ENCODE measurements around the gene GMCL2.
"Not testable (repeated sequence)": the region's sequence is repeated elsewhere in the genome, so short reads cannot be mapped to it uniquely, and the experiment has no call there.

The GMCL2 gene

GRCh38 chr5:178204935-178205748 is 18.0 kb upstream of the GMCL2 start:
- DNase-seq (ENCODE audit: low spot score) = peak; percentile 95

GRCh38 chr5:178204182-178204934 is 17.2 kb upstream of the GMCL2 start, which contains the start of gene HNRNPAB:
HNRNPAB (plus strand) TSS chr5:178204533; CDS start chr5:178204838, 305 bp downstream.
- DNase-seq (ENCODE audit: low spot score) = peak; percentile 99

DNA sequence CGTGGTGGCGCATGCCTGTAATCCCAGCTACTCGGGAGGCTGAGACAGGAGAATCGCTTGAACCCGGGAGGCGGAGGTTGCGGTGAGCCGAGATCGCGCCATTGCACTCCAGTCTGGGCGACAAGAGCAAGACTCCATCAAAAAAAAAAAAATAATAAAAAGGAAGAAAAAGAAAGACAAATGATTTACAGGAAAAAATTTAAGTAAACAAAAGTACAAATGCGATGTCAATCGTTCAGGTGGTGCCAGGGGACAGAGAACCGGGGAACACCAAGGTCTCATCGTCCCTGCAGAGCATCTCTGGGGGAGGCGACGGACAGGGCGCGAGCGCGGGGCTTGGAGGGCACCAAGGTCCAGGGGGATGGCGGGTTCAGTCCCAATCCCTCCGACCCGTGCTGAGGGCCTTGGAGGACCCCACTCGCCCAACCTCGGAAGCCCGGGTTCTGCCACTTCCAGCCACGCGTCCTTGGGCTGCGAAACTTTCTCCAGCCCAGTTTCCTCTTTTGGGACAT is 16.6 kb upstream of the GMCL2 start:
- DNase-seq (ENCODE audit: low spot score) = peak; percentile 32

- DNase-seq (ENCODE audit: low spot score) = no peak
Measured at GRCh38 chr5:178202541-178202940, 15.4 kb upstream of the GMCL2 start.

GRCh38 chr5:178201927-178202235 is 14.7 kb upstream of the GMCL2 start:
- DNase-seq (ENCODE audit: low spot score) = no peak

GRCh38 chr5:178201221-178201926 is 14.2 kb upstream of the GMCL2 start:
- DNase-seq (ENCODE audit: low spot score) = no peak

- DNase-seq (ENCODE audit: low spot score) = no peak
Measured at GRCh38 chr5:178199581-178200434, 12.6 kb upstream of the GMCL2 start.

GRCh38 chr5:178198706-178199105 is 11.5 kb upstream of the GMCL2 start:
- no peak for DNase-seq (ENCODE audit: low spot score)

DNA sequence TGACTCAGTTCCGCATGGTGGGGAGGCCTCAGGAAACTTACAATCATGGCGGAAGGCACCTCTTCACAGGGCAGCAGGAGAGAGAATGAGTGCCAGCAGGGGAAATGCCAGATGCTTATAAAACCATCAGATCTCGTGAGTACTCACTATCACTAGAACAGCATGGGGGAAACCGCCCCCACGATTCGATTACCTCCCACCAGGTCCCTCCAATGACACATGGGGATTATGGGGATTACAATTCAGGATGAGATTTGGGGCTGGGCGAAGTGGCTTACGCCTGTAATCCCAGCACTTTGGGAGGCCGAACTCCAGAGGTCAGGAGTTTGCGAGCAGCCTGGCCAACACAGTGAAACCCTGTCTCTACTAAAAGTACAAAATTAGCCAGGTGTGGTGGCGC is 11.0 kb upstream of the GMCL2 start:
- DNase-seq (ENCODE audit: low spot score) = not testable (repeated sequence)

DNA sequence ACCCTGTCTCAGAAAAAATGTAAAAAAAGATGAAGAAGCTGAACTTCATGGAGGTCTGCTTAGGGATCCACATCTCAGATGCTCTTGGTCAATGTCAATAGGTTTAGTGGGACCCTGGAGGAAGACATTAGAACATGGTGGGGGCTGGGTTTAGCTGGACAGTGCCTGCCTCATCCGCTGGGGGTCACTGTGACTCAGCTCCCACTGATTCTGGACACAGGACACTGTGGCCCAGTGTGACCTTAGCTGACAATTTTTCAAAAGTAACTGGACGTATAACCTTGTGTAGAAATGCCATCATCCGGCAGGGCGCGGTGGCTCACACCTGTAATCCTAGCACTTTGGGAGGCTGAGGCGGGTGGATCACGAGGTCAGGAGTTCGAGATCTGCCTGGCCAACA is 9.8 kb upstream of the GMCL2 start:
- DNase-seq (ENCODE audit: low spot score) = no peak

DNA sequence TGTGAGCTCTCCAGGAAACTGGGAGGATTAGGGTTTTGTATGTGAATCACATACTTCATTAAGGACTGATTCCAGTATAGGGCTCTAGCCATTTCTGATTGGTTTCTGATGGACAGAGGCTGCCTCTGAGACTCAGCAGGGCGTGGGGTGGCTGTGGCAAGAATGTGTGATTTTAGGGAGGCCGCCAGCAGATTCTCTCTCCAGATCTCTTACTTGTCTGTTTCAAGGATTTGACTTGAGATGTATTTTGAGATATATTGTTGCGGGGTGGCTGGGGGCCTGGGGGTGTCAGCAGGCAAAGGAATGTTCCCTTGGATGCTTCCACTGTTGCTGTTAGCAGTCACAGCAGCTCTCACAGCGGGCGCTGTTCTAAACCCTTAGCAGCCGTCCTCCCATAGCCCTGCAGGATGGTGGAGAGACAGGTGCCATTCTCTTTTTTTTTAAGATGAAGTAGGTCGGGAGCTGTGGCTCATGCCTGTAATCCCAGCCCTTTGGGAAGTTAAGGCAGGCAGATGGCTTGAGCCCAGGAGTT is 9.2 kb upstream of the GMCL2 start:
- no peak for DNase-seq (ENCODE audit: low spot score)

- no peak for DNase-seq (ENCODE audit: low spot score)
Measured at GRCh38 chr5:178194026-178194425, 6.9 kb upstream of the GMCL2 start.

DNA sequence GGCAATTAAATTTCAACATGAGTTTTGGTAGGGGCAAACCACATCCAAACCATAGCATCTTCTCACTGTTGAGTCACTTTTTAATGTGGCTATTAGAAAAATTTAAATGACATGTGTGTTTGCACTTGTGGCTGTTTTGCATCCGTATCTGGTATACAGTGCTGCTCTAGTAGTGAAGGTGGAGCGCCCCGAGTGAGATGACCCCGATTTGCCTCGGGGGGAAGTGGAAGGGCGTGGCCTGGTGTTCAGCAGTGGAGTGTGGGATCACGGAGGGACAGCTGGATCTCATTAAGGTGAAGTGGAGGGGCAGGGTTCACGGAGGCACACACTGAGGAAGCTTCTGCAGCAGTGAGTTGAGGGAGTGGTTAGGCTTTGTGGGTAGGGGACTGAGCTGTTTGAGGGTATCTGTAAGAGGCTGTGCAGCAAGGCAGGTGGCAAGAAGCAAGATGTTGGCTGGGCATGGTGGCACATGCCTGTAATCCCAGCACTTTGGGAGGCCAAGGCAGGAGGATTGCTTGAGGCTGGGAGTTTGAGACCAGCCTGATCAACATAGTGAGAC is 6.2 kb upstream of the GMCL2 start:
- no peak for DNase-seq (ENCODE audit: low spot score)

DNA sequence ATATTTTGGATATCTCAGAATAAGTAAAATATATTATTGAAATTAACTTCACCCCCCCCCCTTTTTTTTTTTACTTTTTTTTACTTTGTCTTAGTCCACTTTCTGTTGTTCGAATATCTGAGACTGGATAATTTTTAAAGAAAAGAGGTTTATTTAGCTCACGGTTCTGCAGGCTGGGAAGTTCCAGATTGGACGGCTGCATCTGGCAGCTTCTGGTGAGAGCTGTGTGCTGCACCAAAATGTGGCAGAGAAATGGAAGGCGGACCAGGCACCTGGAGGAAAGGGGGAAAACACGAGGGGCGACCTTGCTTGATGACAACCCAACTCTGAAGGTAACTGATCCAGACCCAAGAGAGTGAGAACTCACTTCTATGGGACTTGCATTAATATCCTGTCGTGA is 5.6 kb upstream of the GMCL2 start:
- DNase-seq (ENCODE audit: low spot score) = no peak

GRCh38 chr5:178192244-178192643 is 5.1 kb upstream of the GMCL2 start:
- DNase-seq (ENCODE audit: low spot score) = no peak

DNA sequence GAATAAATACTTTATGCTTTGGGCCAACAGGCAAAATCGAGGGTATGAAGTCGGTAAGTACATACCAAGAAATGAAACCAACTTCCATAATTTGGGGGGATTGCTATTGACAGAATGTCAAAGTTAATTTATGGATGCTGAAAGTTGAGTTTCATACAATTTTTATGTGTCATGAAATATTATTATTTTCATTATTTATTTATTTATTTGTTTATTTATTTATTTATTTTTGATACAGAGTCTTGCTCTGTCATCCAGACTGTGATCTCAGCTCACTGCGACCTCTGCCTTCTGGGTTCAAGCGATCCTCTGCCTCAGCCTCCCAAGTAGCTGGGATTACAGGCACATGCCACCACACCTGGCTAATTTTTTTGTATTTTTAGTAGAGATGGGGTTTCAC is 4.5 kb upstream of the GMCL2 start:
- DNase-seq (ENCODE audit: low spot score) = no peak

- no peak for DNase-seq (ENCODE audit: low spot score)
Measured at GRCh38 chr5:178189433-178189832, 2.3 kb upstream of the GMCL2 start.

- DNase-seq (ENCODE audit: low spot score) = no peak
Measured at GRCh38 chr5:178186427-178186826, 744 bp downstream of the GMCL2 start.

DNA sequence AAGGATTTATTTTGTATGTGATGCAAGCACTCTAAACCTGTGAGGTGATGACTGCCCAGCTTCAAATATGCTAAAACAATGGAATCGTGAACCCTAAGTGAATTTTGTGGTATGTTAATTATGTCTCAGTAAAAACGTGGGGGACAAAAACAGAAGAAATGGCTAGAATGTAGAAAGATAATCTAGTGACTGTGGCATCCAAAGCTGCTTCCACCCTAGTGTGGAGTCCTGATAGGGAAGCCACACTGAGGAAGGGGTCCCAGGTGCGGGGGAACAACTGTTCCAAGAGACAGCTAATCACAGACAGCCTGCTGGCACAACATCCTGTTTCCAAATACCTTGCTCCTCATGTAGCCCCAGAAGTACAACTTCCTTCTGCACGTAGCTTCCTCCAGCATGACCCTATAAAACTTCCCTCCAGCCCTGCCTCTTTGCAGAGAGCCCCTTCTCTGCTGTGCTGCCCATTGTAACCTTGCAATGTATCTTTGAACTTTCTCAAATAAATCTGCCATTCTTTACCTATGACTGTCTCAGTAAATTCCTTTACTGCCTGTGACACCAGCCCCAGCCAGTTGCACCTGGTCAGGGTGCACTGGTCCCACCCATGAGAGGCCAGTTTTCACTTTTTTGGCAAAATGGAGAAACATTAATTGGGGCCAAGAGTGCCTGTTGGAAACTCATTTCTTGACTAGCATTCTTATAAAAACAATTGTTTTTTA is 4.9 kb downstream of the GMCL2 start:
- no peak for DNase-seq (ENCODE audit: low spot score)

GRCh38 chr5:178180141-178180863 is 6.9 kb downstream of the GMCL2 start:
- DNase-seq (ENCODE audit: low spot score) = no peak

Data from AG20443 (cell line).